GM12872 (cell line): Measurements from ENCODE around the gene LRRK1.

ENCODE experiments used
- TF ChIP-seq, protein P1 (sequence below): IDR thresholded peaks from 3 replicates; pipeline ENCODE4 v1.5.1; 2011; ENCODE audit warnings: low read depth, mild to moderate bottlenecking, low read length, moderate library complexity; ENCODE audit not compliant: insufficient read depth

The LRRK1 gene, protein sequence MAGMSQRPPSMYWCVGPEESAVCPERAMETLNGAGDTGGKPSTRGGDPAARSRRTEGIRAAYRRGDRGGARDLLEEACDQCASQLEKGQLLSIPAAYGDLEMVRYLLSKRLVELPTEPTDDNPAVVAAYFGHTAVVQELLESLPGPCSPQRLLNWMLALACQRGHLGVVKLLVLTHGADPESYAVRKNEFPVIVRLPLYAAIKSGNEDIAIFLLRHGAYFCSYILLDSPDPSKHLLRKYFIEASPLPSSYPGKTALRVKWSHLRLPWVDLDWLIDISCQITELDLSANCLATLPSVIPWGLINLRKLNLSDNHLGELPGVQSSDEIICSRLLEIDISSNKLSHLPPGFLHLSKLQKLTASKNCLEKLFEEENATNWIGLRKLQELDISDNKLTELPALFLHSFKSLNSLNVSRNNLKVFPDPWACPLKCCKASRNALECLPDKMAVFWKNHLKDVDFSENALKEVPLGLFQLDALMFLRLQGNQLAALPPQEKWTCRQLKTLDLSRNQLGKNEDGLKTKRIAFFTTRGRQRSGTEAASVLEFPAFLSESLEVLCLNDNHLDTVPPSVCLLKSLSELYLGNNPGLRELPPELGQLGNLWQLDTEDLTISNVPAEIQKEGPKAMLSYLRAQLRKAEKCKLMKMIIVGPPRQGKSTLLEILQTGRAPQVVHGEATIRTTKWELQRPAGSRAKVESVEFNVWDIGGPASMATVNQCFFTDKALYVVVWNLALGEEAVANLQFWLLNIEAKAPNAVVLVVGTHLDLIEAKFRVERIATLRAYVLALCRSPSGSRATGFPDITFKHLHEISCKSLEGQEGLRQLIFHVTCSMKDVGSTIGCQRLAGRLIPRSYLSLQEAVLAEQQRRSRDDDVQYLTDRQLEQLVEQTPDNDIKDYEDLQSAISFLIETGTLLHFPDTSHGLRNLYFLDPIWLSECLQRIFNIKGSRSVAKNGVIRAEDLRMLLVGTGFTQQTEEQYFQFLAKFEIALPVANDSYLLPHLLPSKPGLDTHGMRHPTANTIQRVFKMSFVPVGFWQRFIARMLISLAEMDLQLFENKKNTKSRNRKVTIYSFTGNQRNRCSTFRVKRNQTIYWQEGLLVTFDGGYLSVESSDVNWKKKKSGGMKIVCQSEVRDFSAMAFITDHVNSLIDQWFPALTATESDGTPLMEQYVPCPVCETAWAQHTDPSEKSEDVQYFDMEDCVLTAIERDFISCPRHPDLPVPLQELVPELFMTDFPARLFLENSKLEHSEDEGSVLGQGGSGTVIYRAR (N-terminal part only)

DNA sequence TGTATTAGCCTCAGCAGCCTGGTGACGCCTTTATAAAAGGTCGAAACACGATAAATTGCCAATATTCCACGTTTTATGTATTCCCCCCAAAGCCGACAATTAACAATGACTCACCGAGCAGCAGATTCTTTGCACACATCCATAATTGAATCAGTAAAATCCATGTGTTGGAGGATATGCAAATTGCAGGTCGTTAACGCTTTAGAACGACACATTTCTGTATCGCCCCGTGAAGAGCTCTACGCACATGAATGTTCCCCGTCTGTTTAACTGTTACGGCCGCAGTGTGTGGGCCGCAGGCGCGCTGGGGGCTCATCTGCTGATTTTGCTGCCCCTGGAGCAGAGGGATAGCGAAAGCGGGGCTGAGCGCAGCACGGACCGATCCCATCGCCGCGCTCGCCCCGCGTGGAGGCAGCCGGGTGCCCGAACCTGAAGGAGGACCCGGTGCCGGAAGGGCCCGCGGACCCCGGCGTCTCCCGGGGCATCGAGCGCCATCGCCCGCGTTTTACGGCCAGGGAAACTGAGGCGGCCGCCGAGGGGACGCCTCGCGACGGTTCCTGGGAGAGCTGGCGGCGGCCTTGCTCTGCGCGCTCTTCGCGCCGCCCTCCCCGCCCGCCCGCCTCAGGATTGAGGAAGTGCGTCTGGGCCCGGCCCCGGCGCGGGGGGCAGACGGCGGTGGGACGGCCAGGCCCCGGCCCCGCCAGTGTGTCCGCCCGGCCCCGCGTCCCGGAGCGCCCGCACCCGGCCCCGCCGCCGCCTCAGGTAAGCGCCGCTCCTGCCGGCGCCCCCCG is at the start of gene LRRK1:
Gene LRRK1, plus strand, starts transcription at position 668 of the 791 bp plus-strand sequence. CDS start 5,276 bp downstream, outside the sequence.
- TF ChIP-seq, protein P1, sequence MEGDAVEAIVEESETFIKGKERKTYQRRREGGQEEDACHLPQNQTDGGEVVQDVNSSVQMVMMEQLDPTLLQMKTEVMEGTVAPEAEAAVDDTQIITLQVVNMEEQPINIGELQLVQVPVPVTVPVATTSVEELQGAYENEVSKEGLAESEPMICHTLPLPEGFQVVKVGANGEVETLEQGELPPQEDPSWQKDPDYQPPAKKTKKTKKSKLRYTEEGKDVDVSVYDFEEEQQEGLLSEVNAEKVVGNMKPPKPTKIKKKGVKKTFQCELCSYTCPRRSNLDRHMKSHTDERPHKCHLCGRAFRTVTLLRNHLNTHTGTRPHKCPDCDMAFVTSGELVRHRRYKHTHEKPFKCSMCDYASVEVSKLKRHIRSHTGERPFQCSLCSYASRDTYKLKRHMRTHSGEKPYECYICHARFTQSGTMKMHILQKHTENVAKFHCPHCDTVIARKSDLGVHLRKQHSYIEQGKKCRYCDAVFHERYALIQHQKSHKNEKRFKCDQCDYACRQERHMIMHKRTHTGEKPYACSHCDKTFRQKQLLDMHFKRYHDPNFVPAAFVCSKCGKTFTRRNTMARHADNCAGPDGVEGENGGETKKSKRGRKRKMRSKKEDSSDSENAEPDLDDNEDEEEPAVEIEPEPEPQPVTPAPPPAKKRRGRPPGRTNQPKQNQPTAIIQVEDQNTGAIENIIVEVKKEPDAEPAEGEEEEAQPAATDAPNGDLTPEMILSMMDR = no peak

- TF ChIP-seq, protein P1 = peak; percentile 94
These were observed 46.0 kb upstream of the LRRK1 start for GRCh38 chr15:100873029-100873677.

DNA sequence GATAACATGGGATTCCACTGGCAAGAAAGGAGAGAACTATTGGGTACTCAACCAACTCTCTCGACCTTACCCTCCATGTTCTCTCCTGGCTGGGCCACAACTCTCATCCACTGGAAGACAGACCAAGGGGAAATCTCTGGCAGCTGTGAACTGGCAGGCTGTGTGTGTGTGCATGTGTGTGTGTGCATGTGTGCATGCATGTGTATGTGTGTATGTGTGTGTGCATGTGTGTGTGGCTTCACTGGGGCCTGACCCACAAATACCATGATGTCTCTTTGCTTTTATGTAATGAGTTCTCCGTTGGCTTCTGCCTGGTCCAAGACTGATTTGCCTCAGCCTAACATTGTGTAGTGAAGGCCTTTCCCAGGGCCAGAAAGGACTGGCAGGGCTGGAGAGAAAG is 43.7 kb upstream of the LRRK1 start:
- TF ChIP-seq, protein P1 = no peak

GRCh38 chr15:100875976-100876375 is 43.2 kb upstream of the LRRK1 start:
- TF ChIP-seq, protein P1 = no peak

GRCh38 chr15:100877551-100877950 is 41.6 kb upstream of the LRRK1 start:
- TF ChIP-seq, protein P1 = no peak

DNA sequence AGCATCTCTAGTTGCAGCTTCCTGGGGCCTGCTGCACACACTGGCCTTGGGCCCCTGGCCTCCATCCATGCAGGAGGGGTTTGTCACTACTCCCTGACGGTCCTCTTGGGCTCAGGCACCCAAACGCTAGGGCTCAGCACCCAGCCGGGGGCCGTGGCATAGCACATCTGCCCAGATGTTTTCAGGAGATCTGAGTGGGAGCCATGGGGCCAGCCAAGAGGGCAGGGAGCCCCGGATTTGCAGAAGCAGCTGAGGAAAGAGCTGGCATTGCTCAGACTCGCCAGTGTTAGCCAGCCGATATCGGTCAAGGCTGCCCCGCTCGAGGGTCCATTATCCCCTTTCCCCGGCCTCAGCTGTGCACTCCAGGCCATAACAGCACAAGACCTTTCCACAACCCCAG is 41.0 kb upstream of the LRRK1 start:
- TF ChIP-seq, protein P1 = no peak
